SK-N-SH treated with all-trans-retinoic acid at 6 μM for 48 hours (cell line): ENCODE measurements around the gene HAPLN2.

Experiments used
- ARNTL ChIP-seq: fragments of 450-650 bp; formaldehyde crosslinking; IDR thresholded peaks from 2 replicates; pipeline ENCODE4 v1.5.0; 2020; ENCODE audit warnings: low read depth, mild to moderate bottlenecking, moderate library complexity, borderline replicate concordance
- ZFP30 ChIP-seq: fragments of 450-650 bp; formaldehyde crosslinking; IDR thresholded peaks from 2 replicates; pipeline ENCODE4 v1.5.0; 2022; ENCODE audit warnings: mild to moderate bottlenecking, moderate library complexity
- ZNF8 ChIP-seq: fragments of 450-650 bp; formaldehyde crosslinking; IDR thresholded peaks from 2 replicates; pipeline ENCODE4 v1.5.0; 2020; ENCODE audit warnings: mild to moderate bottlenecking, moderate library complexity
- TF ChIP-seq, protein P1 (sequence below): fragments of 250-450 bp; sonication (Bioruptor Pico); IDR thresholded peaks from 2 replicates; pipeline ENCODE4 v1.8.0; 2020; ENCODE audit warnings: mild to moderate bottlenecking, moderate library complexity, borderline replicate concordance
- TF ChIP-seq, protein P2 (sequence below): fragments of 250-450 bp; sonication (Bioruptor Pico); IDR thresholded peaks from 2 replicates; pipeline ENCODE4 v1.8.0; 2021; ENCODE audit warnings: low read depth, mild to moderate bottlenecking, moderate library complexity, borderline replicate concordance

DNA sequence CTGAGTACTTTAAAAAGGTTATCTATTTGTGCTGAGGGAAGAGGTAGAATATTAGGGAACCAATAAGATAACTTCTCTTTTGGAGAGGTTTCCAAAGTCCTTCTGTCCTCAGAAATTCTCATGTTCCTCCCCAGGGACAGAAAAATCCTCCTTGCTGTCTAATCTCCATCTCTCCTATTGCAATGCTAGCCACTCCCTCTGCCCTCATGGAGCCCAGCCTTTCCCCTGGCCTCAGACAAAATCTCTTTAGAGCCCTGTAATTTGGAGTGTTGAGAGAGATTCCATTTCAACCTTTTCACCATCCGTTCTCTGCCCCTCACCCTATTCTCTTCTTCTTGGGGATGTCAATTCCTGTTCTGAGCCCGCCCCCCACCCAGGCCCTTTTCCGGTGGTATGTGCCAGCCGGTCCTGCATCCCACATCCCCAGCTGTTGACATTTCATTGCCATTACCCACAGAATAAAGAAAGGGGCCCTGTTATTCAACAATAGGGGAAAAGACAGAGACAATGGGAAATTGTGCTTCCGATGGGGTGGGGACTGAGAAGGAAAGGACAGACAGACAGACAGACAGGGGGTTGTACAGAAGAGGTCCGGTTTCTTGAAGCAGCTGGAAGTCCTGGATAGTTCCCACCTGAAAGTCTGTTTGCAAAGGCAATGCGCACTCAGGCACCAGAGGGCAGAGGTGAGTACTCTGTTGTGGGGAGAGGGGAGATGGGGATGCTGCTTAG, at the start of gene HAPLN2:
- TF ChIP-seq ZFP30 (CRISPR knock-in tag) (no peak), ARNTL (no peak), ZNF8 (no peak)
- TF ChIP-seq, protein P1, sequence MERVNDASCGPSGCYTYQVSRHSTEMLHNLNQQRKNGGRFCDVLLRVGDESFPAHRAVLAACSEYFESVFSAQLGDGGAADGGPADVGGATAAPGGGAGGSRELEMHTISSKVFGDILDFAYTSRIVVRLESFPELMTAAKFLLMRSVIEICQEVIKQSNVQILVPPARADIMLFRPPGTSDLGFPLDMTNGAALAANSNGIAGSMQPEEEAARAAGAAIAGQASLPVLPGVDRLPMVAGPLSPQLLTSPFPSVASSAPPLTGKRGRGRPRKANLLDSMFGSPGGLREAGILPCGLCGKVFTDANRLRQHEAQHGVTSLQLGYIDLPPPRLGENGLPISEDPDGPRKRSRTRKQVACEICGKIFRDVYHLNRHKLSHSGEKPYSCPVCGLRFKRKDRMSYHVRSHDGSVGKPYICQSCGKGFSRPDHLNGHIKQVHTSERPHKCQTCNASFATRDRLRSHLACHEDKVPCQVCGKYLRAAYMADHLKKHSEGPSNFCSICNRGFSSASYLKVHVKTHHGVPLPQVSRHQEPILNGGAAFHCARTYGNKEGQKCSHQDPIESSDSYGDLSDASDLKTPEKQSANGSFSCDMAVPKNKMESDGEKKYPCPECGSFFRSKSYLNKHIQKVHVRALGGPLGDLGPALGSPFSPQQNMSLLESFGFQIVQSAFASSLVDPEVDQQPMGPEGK (CRISPR knock-in tag), result no peak
- TF ChIP-seq, protein P2, sequence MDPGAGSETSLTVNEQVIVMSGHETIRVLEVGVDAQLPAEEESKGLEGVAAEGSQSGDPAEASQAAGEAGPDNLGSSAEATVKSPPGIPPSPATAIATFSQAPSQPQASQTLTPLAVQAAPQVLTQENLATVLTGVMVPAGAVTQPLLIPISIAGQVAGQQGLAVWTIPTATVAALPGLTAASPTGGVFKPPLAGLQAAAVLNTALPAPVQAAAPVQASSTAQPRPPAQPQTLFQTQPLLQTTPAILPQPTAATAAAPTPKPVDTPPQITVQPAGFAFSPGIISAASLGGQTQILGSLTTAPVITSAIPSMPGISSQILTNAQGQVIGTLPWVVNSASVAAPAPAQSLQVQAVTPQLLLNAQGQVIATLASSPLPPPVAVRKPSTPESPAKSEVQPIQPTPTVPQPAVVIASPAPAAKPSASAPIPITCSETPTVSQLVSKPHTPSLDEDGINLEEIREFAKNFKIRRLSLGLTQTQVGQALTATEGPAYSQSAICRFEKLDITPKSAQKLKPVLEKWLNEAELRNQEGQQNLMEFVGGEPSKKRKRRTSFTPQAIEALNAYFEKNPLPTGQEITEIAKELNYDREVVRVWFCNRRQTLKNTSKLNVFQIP, result no peak
